SK-N-SH (cell line): ENCODE data around the gene MACROD2. TPM values are rescaled to one million over a fixed set of nuclear protein-coding genes. Genes with fewer than 3 reads are reported as not detected.

Source experiments
- CTCF ChIA-PET: fragments of 300-600, 350-600 bp; formaldehyde crosslinking; extraction: SDS; loops from one replicate; lab custom pipeline; 2021; lab: Yijun Ruan, JAX
- POLR2A ChIA-PET: fragments of 350-600 bp; sonication (Branson Sonifier 250); formaldehyde crosslinking; extraction: SDS; loops from one replicate; lab custom pipeline; 2020; ENCODE audit warnings: antibody characterized with exemption, inconsistent platforms; lab: Yijun Ruan, JAX
- DNase-seq: peaks from one replicate; pipeline ENCODE4 v3.0.0; 2012
- H2AFZ ChIP-seq: fragments of 200-600 bp; sonication (generic); 2 replicates; pipeline ENCODE4 v1.8.1; 2016; ENCODE audit warnings: antibody characterized with exemption, mild to moderate bottlenecking, low read depth
- H3F3A ChIP-seq: fragments of 200-600 bp; sonication (generic); replicated peaks from 2 replicates; pipeline ENCODE3; 2016; ENCODE audit warnings: antibody characterized with exemption, mild to moderate bottlenecking; ENCODE audit not compliant: insufficient read depth
- H3K27ac ChIP-seq, 2 experiments: fragments of 200-500 bp in 1 of 2; fragments of 200-600 bp in 1 of 2; sonication (Bioruptor generic) in 1 of 2; sonication (generic), shearing (Covaris generic) in 1 of 2; 2 replicates each; pipeline versions ENCODE4 v1.5.1 to v1.6.1; 2014 to 2016; ENCODE audit warnings: low read depth in 2 of 2, inconsistent platforms in 1 of 2, low read length in 1 of 2, mild to moderate bottlenecking in 1 of 2, mixed read lengths in 1 of 2
- H3K27me3 ChIP-seq: fragments of 200-600 bp; sonication (generic), shearing (Covaris generic); 2 replicates; pipeline ENCODE4 v1.6.1; 2016; ENCODE audit warnings: mixed run types; ENCODE audit not compliant: insufficient read depth
- H3K36me3 ChIP-seq, 2 experiments: fragments of 200-500 bp in 1 of 2; fragments of 200-600 bp in 1 of 2; sonication (Bioruptor generic) in 1 of 2; sonication (generic) in 1 of 2; replicated peaks in 1 of 2; 2 replicates each; pipeline versions ENCODE3 to v1.5.1; 2014 to 2016; ENCODE audit warnings: low read length in 1 of 2, mild to moderate bottlenecking in 1 of 2; ENCODE audit not compliant: insufficient read depth in 2 of 2, control insufficient read depth in 1 of 2
- H3K4me1 ChIP-seq, 2 experiments: fragments of 200-500 bp in 1 of 2; fragments of 200-600 bp in 1 of 2; sonication (Bioruptor generic) in 1 of 2; sonication (generic), shearing (Covaris generic) in 1 of 2; 2 replicates each; pipeline versions ENCODE4 v1.5.1 to v1.6.1; 2014 to 2016; ENCODE audit warnings: low read depth in 1 of 2, low read length in 1 of 2, mixed run types in 1 of 2; ENCODE audit not compliant: insufficient read depth in 2 of 2, control insufficient read depth in 1 of 2
- H3K4me2 ChIP-seq: fragments of 200-600 bp; sonication (generic), shearing (Covaris generic); 2 replicates; pipeline ENCODE4 v1.6.1; 2017; ENCODE audit warnings: mixed run types
- H3K4me3 ChIP-seq, 2 experiments: fragments of 200-500 bp in 1 of 2; fragments of 200-600 bp in 1 of 2; sonication (Bioruptor generic) in 1 of 2; sonication (generic), shearing (Covaris generic) in 1 of 2; 2 replicates each; pipeline versions ENCODE4 v1.5.1 to v1.8.1; 2014 to 2016; ENCODE audit warnings: low read depth in 2 of 2, inconsistent platforms in 1 of 2, low read length in 1 of 2, mild to moderate bottlenecking in 1 of 2, mixed read lengths in 1 of 2, moderate library complexity in 1 of 2
- H3K79me2 ChIP-seq: fragments of 200-600 bp; sonication (generic); 2 replicates; pipeline ENCODE4 v1.8.1; 2017; ENCODE audit warnings: mild to moderate bottlenecking; ENCODE audit not compliant: insufficient read depth
- H3K9ac ChIP-seq: fragments of 200-600 bp; sonication (generic); 2 replicates; pipeline ENCODE4 v1.6.1; 2017; ENCODE audit warnings: mixed run types
- H3K9me2 ChIP-seq: fragments of 200-600 bp; sonication (generic); 2 replicates; pipeline ENCODE4 v1.6.1; 2017; ENCODE audit warnings: mixed run types
- H3K9me3 ChIP-seq: fragments of 200-600 bp; sonication (generic); 2 replicates; pipeline ENCODE4 v1.6.1; 2017; ENCODE audit warnings: mixed run types, mild to moderate bottlenecking, moderate library complexity
- H4K20me1 ChIP-seq: fragments of 200-600 bp; sonication (generic); 2 replicates; pipeline ENCODE4 v1.6.1; 2017; ENCODE audit warnings: mild to moderate bottlenecking, mixed run types; ENCODE audit not compliant: insufficient read depth
- CHD2 ChIP-seq: fragments of 150-350 bp; IDR thresholded peaks from 2 replicates; pipeline ENCODE4 v1.6.1; 2018; ENCODE audit warnings: low read length; ENCODE audit not compliant: partially characterized antibody
- EP300 ChIP-seq, 2 experiments: IDR thresholded peaks; 2 replicates each; pipeline versions ENCODE4 v1.4.0 to v1.6.1; 2012; ENCODE audit warnings: borderline replicate concordance in 1 of 2, low read depth in 1 of 2, low read length in 1 of 2
- EZH2phosphoT487 ChIP-seq: fragments of 200-600 bp; sonication (generic); IDR thresholded peaks from 2 replicates; pipeline ENCODE4 v1.6.1; 2017; ENCODE audit warnings: low read depth, mixed run types, mild to moderate bottlenecking, antibody characterized with exemption, moderate library complexity, borderline replicate concordance
- FOSL2 ChIP-seq: IDR thresholded peaks from 2 replicates; pipeline ENCODE4 v1.4.0; 2012; ENCODE audit warnings: low read depth, mild to moderate bottlenecking, moderate library complexity, borderline replicate concordance
- FOXJ3 ChIP-seq: sonication (generic); formaldehyde crosslinking; IDR thresholded peaks from 2 replicates; pipeline ENCODE4 v1.5.1; 2020; ENCODE audit warnings: mild to moderate bottlenecking, missing genetic modification reagents
- FOXM1 ChIP-seq: IDR thresholded peaks from 2 replicates; pipeline ENCODE4 v1.4.0; 2012; ENCODE audit warnings: low read depth, mild to moderate bottlenecking
- GATA2 ChIP-seq: sonication (generic); formaldehyde crosslinking; IDR thresholded peaks from 2 replicates; pipeline ENCODE4 v1.5.0; 2020; ENCODE audit warnings: mild to moderate bottlenecking, missing genetic modification reagents
- NFIC ChIP-seq: IDR thresholded peaks from 2 replicates; pipeline ENCODE4 v1.4.0; 2012; ENCODE audit warnings: borderline replicate concordance
- POLR2AphosphoS5 ChIP-seq: IDR thresholded peaks from 2 replicates; pipeline ENCODE4 v1.6.1; 2012; ENCODE audit warnings: low read depth, low read length
- RCOR1 ChIP-seq: fragments of 150-350 bp; IDR thresholded peaks from 2 replicates; pipeline ENCODE4 v1.6.1; 2017; ENCODE audit warnings: antibody characterized with exemption, low read length
- REST ChIP-seq: IDR thresholded peaks from 2 replicates; pipeline ENCODE4 v1.6.1; 2012; ENCODE audit warnings: mild to moderate bottlenecking, low read depth, low read length, moderate library complexity
- RFX5 ChIP-seq: IDR thresholded peaks from 2 replicates; pipeline ENCODE4 v1.6.1; 2012; ENCODE audit warnings: mild to moderate bottlenecking, improper control_type of control experiment, low read length
- RXRA ChIP-seq: IDR thresholded peaks from 2 replicates; pipeline ENCODE4 v1.4.0; 2012; ENCODE audit warnings: low read depth, mild to moderate bottlenecking, borderline replicate concordance
- TAF1 ChIP-seq: IDR thresholded peaks from 2 replicates; pipeline ENCODE4 v1.6.1; 2012; ENCODE audit warnings: low read depth, mild to moderate bottlenecking, low read length, moderate library complexity, borderline replicate concordance
- USF1 ChIP-seq: IDR thresholded peaks from 2 replicates; pipeline ENCODE4 v1.4.0; 2012; ENCODE audit warnings: low read depth, borderline replicate concordance
- USF2 ChIP-seq: fragments of 150-350 bp; IDR thresholded peaks from 2 replicates; pipeline ENCODE4 v1.6.1; 2017; ENCODE audit warnings: antibody characterized with exemption, low read length, low read depth, borderline replicate concordance
- YY1 ChIP-seq: IDR thresholded peaks from 2 replicates; pipeline ENCODE4 v1.4.0; 2012; ENCODE audit warnings: low read depth, mild to moderate bottlenecking
- WGBS: methylation state at CpG from one replicate; pipeline ENCODE4 v1.1.6; 2017; ENCODE audit warnings: low lambda C conversion rate; 5-methylcytosine and 5-hydroxymethylcytosine counted together
- polyA plus RNA-seq, 3 experiments: library from polyadenylated mRNA; depleted of rRNA; stranded (reverse); fragments of >200 nt; gene quantifications; 2 replicates each; pipeline ENCODE4 v1.2.3, GENCODE V29; 2012

The MACROD2 gene
- polyA plus RNA-seq, 1 of the 3 experiments (the other 2 are of a cell fraction), result 0.33 TPM

GRCh38 chr20:14555676-14556075, 560.4 kb downstream of the MACROD2 start (continued):
- TF ChIP-seq REST, result no peak
- no peak for TF ChIP-seq USF1

- DNase-seq, result no peak
- H3K79me2 ChIP-seq, result no peaks in the 10 kb centered on the region; the same call in 1 of the 2 replicates
- TF ChIP-seq TAF1 (no peak), YY1 (no peak), FOXM1 (no peak), RCOR1 (no peak), USF2 (no peak), FOSL2 (no peak), USF1 (no peak), RFX5 (no peak)
- ChIA-PET CTCF (no interaction called here), POLR2A (no interaction called here)
- H3K4me3 ChIP-seq, result no peak overlapping the region
- 84% methylated on average over 2 of the region's 2 CpGs for WGBS
- H3F3A ChIP-seq, result no peaks in the 10 kb centered on the region
- no peaks in the 10 kb centered on the region for H3K9me2 ChIP-seq
- no peak overlapping the region for H3K4me2 ChIP-seq
- H3K9ac ChIP-seq, result no peak overlapping the region
- no peaks in the 10 kb centered on the region for H3K36me3 ChIP-seq
- H3K27me3 ChIP-seq, result no peaks in the 10 kb centered on the region
- no peaks in the 10 kb centered on the region for H4K20me1 ChIP-seq
- H3K27ac ChIP-seq, result no peak overlapping the region
- H3K9me3 ChIP-seq, result no peaks in the 10 kb centered on the region
- H3K4me1 ChIP-seq, result no peaks in the 10 kb centered on the region
- no peak overlapping the region for H2AFZ ChIP-seq
Measured at GRCh38 chr20:14556206-14556605, 560.9 kb downstream of the MACROD2 start.

- no peaks in the 10 kb centered on the region for H3K36me3 ChIP-seq
- H3K27me3 ChIP-seq, result no peaks in the 10 kb centered on the region
- DNase-seq, result no peak
- H3K4me2 ChIP-seq, result no peak overlapping the region
- no peaks in the 10 kb centered on the region for H4K20me1 ChIP-seq
- ChIA-PET POLR2A (no interaction called here), CTCF (no interaction called here)
- WGBS, result 67% methylated on average over 1 of the region's 1 CpG
- H3K4me3 ChIP-seq, result no peak overlapping the region
- no peak overlapping the region for H3K9ac ChIP-seq
- H3K79me2 ChIP-seq, result no peaks in the 10 kb centered on the region; the same call in 1 of the 2 replicates
- no peaks in the 10 kb centered on the region for H3K4me1 ChIP-seq
- H3K9me2 ChIP-seq, result no peaks in the 10 kb centered on the region
- H2AFZ ChIP-seq, result no peak overlapping the region
- no peak overlapping the region for H3K27ac ChIP-seq
- H3K9me3 ChIP-seq, result no peaks in the 10 kb centered on the region
- no peaks in the 10 kb centered on the region for H3F3A ChIP-seq
- TF ChIP-seq EP300 (IDR thresholded peaks at IDR 0.05; ENCODE audit: borderline replicate concordance in 1 of 2, low read depth in 1 of 2, low read length in 1 of 2) (no peak), RXRA (no peak), NFIC (no peak), CHD2 (no peak), EZH2phosphoT487 (no peak), GATA2 (CRISPR knock-in tag) (no peak), TAF1 (no peak), FOXJ3 (no peak), FOXM1 (no peak), USF2 (no peak), POLR2AphosphoS5 (no peak)
Measured at GRCh38 chr20:14559612-14560011, 564.3 kb downstream of the MACROD2 start.
